ENCODE measurements around the gene NUDT10. TPM values are rescaled to one million over a fixed set of nuclear protein-coding genes. Genes with fewer than 3 reads are reported as not detected.
"Not testable (repeated sequence)": the region's sequence is repeated elsewhere in the genome, so short reads cannot be mapped to it uniquely, and the experiment has no call there.

Gene NUDT10
- 0.12 TPM in 1 of 2 replicates, not detected in the other for total RNA-seq

DNA sequence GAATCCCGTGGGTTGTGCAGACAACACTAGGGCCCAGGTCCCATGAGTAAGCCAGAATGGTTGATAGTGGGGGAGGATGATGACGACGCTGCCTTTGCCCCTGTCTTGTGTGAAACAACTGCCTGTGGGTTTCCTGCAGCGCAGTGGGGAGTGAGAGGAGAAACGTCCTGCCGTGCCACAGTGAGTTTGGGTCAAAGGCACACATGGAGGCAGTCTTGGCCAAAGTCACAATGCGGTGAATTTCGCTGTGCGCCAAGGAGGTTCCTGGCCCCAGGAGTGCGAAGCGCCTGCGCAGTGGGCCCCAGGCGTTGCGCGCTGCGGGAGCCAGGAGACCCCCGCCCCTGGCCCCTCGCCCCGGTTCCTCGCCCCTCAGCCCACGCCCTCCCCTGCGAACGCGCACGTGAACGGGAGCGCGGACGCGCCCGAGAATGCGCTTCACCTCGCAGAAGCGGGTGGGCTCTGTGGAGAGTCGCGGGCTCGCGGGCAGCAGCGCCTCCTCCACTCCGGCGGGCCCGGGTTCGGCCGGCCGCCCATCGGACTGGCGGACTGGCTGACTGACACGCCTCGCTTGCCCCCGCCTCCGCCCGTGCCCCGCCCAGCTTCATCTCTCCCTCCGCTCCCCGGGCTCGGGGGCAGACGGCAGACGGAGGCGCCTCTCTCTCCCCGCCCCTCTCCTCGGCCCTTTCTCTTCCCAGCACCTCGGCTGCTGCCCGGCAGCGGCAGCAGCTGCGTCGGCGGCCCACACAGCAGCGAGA lies at the start of gene NUDT10:
TSS of gene NUDT10 (plus strand) at position 635 of the 755 bp plus-strand sequence. CDS start 144 bp downstream, outside the sequence.
- intact Hi-C loops (cut with micrococcal nuclease) = no loop called here

DNA sequence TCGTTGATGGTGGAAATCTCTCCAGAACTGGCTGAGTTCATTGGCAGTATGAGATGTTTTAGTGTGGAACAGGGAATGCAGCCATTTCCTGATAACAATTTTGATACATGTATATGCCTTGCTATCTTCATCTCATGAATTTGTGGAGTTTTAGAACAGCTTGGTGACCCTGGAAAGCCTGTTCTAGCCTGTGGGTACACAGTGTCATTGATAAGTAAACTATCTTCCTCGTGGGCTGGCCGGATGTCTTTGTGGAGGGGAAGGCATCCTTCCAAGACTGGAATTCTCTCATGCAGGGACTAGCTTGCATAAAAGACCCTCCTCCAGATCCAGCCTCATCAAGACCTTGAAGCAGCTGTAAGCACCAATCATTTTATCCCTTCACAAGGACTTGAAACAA lies 40.2 kb upstream of the NUDT10 start:
- intact Hi-C loops (cut with micrococcal nuclease) = no loop called here

DNA sequence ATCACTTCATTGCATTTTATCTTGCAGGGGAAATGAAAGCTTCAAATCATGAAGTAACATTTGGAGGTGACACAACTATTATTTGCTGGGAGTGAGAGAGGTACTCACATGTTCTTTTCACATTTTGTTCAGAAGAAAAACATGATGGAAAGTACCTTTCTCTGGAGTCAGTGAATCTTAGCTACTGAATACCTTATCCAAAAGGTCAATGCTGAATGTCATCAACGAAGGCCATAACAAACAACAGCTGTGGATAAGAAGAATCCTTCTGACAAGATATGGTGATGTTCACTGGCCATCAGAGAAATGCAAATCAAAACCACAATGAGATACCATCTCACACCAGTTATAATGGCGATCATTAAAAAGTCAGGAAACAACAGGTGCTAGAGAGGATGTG lies 36.5 kb upstream of the NUDT10 start:
- intact Hi-C loops (cut with micrococcal nuclease) = no loop called here

DNA sequence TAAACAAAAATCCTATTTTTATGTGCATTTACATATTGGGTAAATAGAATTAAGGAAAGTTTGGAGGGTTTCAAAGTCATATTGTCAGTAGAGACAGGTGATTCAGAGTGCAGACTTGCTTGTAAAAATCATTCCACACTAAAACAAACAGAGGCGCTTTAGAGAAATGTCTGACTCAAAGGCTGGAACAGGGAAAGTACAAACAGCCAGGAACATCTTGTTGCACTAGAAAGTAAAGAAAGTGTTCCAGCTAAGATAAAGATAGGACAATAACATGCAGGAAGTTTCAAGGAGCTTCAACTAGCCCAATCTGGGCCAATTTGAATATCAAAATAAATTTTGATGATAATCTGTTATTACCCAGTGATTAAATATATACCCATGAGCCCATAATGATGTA lies 16.4 kb upstream of the NUDT10 start:
- intact Hi-C loops (cut with micrococcal nuclease) = no loop called here

DNA sequence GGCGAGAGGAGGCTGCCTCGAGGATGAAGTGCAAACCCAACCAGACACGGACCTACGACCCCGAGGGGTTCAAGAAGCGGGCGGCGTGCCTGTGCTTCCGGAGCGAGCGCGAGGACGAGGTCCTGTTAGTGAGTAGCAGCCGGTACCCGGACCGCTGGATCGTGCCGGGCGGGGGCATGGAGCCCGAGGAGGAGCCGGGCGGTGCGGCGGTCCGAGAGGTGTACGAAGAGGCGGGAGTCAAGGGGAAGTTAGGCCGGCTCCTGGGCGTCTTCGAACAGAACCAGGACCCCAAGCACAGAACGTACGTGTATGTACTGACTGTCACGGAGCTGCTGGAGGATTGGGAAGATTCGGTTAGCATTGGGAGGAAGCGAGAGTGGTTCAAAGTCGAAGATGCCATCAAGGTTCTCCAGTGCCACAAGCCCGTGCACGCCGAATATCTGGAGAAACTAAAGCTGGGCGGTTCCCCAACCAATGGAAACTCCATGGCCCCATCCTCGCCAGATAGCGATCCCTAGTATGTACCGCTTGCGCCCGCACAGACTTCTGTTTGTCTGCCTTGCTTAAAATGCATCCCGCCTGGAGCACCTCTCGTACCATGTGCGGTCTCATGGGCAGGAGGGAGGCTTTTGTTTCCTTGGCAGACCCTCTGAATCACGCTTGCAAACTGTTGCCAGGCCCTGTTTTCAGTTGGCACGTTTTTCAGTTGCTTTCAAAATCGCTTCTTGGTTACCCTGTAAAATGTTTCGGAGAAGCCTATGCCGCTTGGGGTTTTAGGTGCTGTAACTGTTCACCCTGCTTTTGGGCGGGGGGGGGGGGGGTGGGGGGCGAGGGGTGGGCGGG lies 542 bp downstream of the NUDT10 start:
- intact Hi-C loops (cut with micrococcal nuclease) = not testable (repeated sequence)

DNA sequence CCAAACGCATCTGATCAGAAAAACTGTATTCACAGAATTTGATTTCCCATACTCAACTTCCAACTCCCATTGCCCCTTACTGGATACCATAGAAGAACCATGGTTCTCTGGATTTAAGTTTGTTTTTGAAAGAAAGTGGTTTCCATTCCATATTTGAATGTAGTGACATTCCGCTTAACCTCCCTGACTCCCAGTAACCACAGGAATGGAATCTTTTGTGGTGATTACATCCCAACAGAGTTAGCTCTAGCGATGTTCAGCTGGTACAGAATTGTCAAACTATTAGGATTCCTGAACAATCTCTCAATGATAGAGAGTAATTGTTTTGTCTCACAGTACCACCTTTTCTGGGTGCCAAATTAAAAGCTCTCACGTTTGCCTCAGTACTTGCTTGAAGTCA lies 1.7 kb downstream of the NUDT10 start:
- intact Hi-C loops (cut with micrococcal nuclease) = no loop called here

DNA sequence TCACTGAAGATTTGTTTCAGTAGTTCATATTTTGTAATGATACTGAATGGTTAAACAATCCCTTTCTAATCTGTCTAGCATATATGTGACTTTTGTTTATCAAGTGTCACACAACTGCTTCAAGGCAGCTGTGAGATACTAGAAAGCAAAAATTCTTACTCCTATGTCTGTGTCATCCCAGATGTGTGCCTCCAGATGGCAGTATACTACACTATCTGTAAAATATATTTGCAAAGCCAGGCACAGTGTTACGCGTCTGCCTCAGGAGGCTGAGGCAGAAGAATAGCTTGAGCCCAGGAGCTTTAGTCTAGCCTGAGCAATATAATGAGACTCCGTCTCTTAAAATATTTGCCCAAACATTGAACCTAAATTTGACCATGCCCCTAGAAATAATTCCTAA lies 4.0 kb downstream of the NUDT10 start:
- intact Hi-C loops (cut with micrococcal nuclease) = loop anchor here (1.0 kb wide), 3 partner anchors 60 to 125 kb away; no protein-coding TSS in a partner anchor

DNA sequence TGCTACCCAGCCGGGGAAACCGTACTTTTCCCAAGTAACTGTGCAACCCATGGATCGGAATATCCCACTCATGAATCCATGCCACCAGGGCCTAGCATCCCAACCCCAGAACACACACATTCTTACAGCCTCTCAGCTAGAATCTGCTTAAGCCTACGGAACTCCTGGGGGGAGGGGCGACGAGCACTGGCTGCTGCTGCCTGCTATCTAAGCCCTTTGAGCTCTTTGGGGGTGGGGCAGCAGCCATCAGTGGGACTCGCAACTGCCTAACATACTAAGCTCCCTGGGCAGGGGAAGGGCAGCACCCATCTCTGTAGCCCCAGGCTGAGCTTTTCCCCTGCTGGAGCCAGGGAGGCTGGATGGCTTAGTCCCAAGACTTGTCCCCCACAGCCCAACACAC lies 28.6 kb downstream of the NUDT10 start:
- intact Hi-C loops (cut with micrococcal nuclease) = no loop called here

DNA sequence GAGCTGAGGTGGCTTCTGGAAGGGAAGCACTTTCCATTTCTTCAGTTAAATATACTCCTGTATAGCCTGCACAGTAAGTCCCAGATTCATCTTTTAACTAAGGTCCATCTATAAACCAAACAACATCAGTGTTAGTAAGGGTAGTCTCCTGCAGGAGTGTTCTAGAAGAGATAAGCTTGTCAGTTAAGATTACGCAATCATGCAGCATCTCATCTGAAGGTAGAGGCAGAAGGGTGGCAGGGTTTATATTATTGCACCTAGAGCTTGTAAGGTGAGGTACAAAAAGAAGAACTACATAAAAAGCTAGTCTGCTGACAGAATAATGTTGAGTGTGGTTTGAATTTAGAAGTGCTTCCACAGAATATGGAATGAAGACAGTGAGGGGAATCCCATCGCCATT lies 44.0 kb downstream of the NUDT10 start:
- intact Hi-C loops (cut with micrococcal nuclease) = no loop called here

Other genes starting within 250 kb of the NUDT10 start
- gene NUDT11, start 163.8 kb downstream of the NUDT10 start, total RNA-seq = 0.71 and 1.2 TPM in 2 replicates